ENCODE data around the gene NLRP10. TPM values are rescaled to one million over a fixed set of nuclear protein-coding genes. Genes with fewer than 3 reads are reported as not detected.

Gene NLRP10, protein sequence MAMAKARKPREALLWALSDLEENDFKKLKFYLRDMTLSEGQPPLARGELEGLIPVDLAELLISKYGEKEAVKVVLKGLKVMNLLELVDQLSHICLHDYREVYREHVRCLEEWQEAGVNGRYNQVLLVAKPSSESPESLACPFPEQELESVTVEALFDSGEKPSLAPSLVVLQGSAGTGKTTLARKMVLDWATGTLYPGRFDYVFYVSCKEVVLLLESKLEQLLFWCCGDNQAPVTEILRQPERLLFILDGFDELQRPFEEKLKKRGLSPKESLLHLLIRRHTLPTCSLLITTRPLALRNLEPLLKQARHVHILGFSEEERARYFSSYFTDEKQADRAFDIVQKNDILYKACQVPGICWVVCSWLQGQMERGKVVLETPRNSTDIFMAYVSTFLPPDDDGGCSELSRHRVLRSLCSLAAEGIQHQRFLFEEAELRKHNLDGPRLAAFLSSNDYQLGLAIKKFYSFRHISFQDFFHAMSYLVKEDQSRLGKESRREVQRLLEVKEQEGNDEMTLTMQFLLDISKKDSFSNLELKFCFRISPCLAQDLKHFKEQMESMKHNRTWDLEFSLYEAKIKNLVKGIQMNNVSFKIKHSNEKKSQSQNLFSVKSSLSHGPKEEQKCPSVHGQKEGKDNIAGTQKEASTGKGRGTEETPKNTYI
- total RNA-seq (2022; extraction: Qiagen RNA extraction; ENCODE audit: low read depth), result not detected in 5 replicates

DNA sequence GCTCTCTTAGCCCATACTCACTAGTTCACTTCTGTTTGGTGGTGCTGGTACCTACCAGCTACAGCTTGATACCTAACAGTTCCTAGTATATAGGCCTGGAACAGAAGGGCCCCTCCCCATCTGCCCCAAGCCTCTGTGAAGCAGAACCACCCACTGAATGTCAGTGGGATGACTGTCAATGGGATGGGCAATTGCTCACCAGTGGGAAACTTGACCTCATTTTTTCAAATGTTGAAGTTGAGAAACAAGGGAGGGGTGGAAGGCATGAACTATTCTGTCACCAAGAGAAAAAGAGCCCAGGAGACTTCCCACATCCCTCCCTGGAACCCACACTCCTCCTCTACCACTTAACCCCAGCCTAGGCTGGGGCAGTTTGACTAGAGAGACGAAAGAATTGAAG is at the start of gene NLRP10:
Gene NLRP10 (minus strand): TSS at position 62 of the 400 bp plus-strand sequence. CDS start 1,952 bp downstream, outside the sequence.

DNA sequence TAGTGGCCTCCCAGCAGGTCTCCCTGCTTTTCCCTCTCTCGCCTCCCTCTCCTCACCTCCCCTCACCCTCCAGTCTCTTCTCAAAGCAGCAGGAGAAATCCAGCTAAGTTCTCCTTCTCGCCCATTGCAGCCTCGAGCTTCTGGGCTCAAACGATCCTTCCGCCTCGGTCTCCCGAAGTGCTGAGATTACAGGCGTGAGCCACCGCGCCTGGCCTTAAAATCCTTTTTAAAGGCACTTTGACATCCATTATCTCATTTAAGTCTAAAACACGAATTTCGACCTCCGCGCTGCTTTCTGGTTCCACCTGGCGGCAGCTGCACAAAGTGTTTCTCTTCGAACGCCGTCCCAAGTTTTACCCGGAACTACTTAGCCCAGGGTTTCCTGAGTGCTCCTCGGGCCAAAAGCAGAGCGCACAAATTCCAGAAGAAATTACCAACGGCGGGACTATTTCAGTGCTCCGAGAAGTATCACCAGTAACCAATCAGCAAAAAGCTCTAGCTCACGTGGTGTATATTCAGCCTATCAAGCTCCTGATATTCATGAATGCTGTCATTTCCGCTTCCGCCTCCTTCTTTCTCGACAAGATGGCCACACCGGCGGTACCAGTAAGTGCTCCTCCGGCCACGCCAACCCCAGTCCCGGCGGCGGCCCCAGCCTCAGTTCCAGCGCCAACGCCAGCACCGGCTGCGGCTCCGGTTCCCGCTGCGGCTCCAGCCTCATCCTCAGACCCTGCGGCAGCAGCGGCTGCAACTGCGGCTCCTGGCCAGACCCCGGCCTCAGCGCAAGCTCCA is 21.7 kb upstream of the NLRP10 start, which contains the start of gene EIF3F:
Gene EIF3F (plus strand): TSS at position 570 of the 792 bp plus-strand sequence. CDS start 16 bp downstream, at position 586.

DNA sequence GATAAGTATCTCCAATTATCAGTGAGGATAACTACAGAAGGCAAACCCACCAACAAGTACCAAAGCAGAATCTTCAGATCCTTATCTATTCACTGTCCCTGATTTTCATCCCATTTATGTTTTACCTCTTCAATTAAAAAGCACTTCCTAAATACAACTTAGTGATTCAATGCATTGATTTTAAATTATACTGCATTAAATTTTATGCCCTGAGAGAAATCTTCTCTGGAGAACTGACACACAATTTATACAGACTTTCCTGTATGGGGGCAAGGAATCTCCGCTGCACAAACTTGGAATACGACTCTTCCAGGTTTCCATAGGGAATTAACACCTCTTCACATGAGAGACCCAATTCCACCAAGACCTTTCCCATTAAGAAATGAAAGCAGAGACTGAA is 23.6 kb downstream of the NLRP10 start, which contains the start of gene OR10A3:
Gene OR10A3 (minus strand): TSS at position 101 of the 400 bp plus-strand sequence. CDS start 2,188 bp downstream, outside the sequence.

DNA sequence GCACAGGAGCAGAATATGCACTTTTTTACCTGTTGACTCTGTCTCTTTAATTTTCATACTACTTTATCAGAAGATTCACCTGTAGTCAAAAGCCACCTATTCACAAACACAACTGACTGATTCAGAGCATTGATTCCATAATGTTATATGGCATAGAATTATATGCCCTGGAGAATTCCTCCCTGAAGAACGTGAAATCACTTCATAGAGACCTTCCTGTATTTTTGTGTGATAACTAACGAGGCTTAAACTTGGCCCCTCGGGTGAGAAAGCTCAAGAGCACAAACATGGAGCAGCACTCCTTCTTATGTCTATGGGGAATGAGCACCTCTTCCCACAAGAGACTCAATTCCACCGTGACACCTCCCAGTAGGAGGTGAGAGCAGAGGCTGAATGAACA is 34.1 kb downstream of the NLRP10 start, which contains the start of gene OR10A6:
Gene OR10A6 (minus strand): TSS at position 101 of the 400 bp plus-strand sequence. CDS start 2,606 bp downstream, outside the sequence.

Other genes starting within 250 kb of the NLRP10 start
- gene OR5P2, start 168.5 kb downstream of the NLRP10 start, total RNA-seq (2022; extraction: Qiagen RNA extraction; ENCODE audit: low read depth), result not detected in 5 replicates
- gene OR5P3, start 134.6 kb downstream of the NLRP10 start, total RNA-seq (2022; extraction: Qiagen RNA extraction; ENCODE audit: low read depth), result not detected in 5 replicates
- not detected in 5 replicates for gene OR10A6, start 34.2 kb downstream of the NLRP10 start, total RNA-seq (2022; extraction: Qiagen RNA extraction; ENCODE audit: low read depth)
- not detected in 5 replicates for gene OR10A3, start 23.7 kb downstream of the NLRP10 start, total RNA-seq (2022; extraction: Qiagen RNA extraction; ENCODE audit: low read depth)
- 319 to 415 TPM (median 335 TPM) in 5 replicates for gene EIF3F, start 21.9 kb upstream of the NLRP10 start, total RNA-seq (2022; extraction: Qiagen RNA extraction; ENCODE audit: low read depth)
- 4.7 to 7.2 TPM (median 6.1 TPM) in 5 replicates for gene TUB, start 115.8 kb upstream of the NLRP10 start, total RNA-seq (2022; extraction: Qiagen RNA extraction; ENCODE audit: low read depth)
- 1.4 to 3.2 TPM (median 2.1 TPM) in 5 replicates for gene RIC3, start 203.6 kb upstream of the NLRP10 start, total RNA-seq (2022; extraction: Qiagen RNA extraction; ENCODE audit: low read depth)